ENCODE data around the gene C3orf70.

Gene C3orf70

GRCh38 chr3:185161761-185162160, 8.9 kb upstream of the C3orf70 start:
- TF ChIP-seq GATA2 (IDR thresholded peaks at IDR 0.05; ENCODE audit: low read depth, low read length) (no peak), GATA3 (IDR thresholded peaks at IDR 0.05; ENCODE audit: low read depth, low read length) (no peak)

- TF ChIP-seq GATA2 (IDR thresholded peaks at IDR 0.05; ENCODE audit: low read depth, low read length) = no peak
- no peak for TF ChIP-seq GATA3 (IDR thresholded peaks at IDR 0.05; ENCODE audit: low read depth, low read length)
These were observed 4.5 kb upstream of the C3orf70 start for GRCh38 chr3:185157347-185157746.

GRCh38 chr3:185155678-185156077, 2.8 kb upstream of the C3orf70 start:
- TF ChIP-seq GATA2 (IDR thresholded peaks at IDR 0.05; ENCODE audit: low read depth, low read length) (no peak), GATA3 (IDR thresholded peaks at IDR 0.05; ENCODE audit: low read depth, low read length) (no peak)

GRCh38 chr3:185153861-185154629, 1.2 kb upstream of the C3orf70 start:
- TF ChIP-seq GATA3 (IDR thresholded peaks at IDR 0.05; ENCODE audit: low read depth, low read length) (no peak), GATA2 (IDR thresholded peaks at IDR 0.05; ENCODE audit: low read depth, low read length) (no peak)

- TF ChIP-seq GATA2 (IDR thresholded peaks at IDR 0.05; ENCODE audit: low read depth, low read length) = no peak
- no peak for TF ChIP-seq GATA3 (IDR thresholded peaks at IDR 0.05; ENCODE audit: low read depth, low read length)
These were observed 411 bp upstream of the C3orf70 start for GRCh38 chr3:185153171-185153771.

GRCh38 chr3:185151964-185152409, 873 bp downstream of the C3orf70 start:
- TF ChIP-seq GATA3 (IDR thresholded peaks at IDR 0.05; ENCODE audit: low read depth, low read length) = no peak

GRCh38 chr3:185151101-185151963, 1.5 kb downstream of the C3orf70 start:
- TF ChIP-seq GATA2 (IDR thresholded peaks at IDR 0.05; ENCODE audit: low read depth, low read length) (no peak), GATA3 (IDR thresholded peaks at IDR 0.05; ENCODE audit: low read depth, low read length) (no peak)

GRCh38 chr3:185150561-185150960, 2.3 kb downstream of the C3orf70 start:
- TF ChIP-seq GATA2 (IDR thresholded peaks at IDR 0.05; ENCODE audit: low read depth, low read length) (no peak), GATA3 (IDR thresholded peaks at IDR 0.05; ENCODE audit: low read depth, low read length) (no peak)

- TF ChIP-seq GATA3 (IDR thresholded peaks at IDR 0.05; ENCODE audit: low read depth, low read length) (no peak), GATA2 (IDR thresholded peaks at IDR 0.05; ENCODE audit: low read depth, low read length) (no peak)
These were observed 3.3 kb downstream of the C3orf70 start for GRCh38 chr3:185149591-185149990.

- TF ChIP-seq GATA3 (IDR thresholded peaks at IDR 0.05; ENCODE audit: low read depth, low read length) (no peak), GATA2 (IDR thresholded peaks at IDR 0.05; ENCODE audit: low read depth, low read length) (no peak)
These were observed 7.3 kb downstream of the C3orf70 start for GRCh38 chr3:185145511-185145910.

- no peak for TF ChIP-seq GATA2 (IDR thresholded peaks at IDR 0.05; ENCODE audit: low read depth, low read length)
- TF ChIP-seq GATA3 (IDR thresholded peaks at IDR 0.05; ENCODE audit: low read depth, low read length) = no peak
These were observed 8.1 kb downstream of the C3orf70 start for GRCh38 chr3:185144784-185145183.

GRCh38 chr3:185137821-185138220, 15.0 kb downstream of the C3orf70 start:
- TF ChIP-seq GATA2 (IDR thresholded peaks at IDR 0.05; ENCODE audit: low read depth, low read length) (no peak), GATA3 (IDR thresholded peaks at IDR 0.05; ENCODE audit: low read depth, low read length) (no peak)

GRCh38 chr3:185134509-185134908, 18.4 kb downstream of the C3orf70 start:
- TF ChIP-seq GATA3 (IDR thresholded peaks at IDR 0.05; ENCODE audit: low read depth, low read length) (no peak), GATA2 (IDR thresholded peaks at IDR 0.05; ENCODE audit: low read depth, low read length) (no peak)

- TF ChIP-seq GATA2 (IDR thresholded peaks at IDR 0.05; ENCODE audit: low read depth, low read length) = no peak
- no peak for TF ChIP-seq GATA3 (IDR thresholded peaks at IDR 0.05; ENCODE audit: low read depth, low read length)
These were observed 21.1 kb downstream of the C3orf70 start for GRCh38 chr3:185131602-185132256.

All from SH-SY5Y (cell line).